Osteoblast (primary cell): ENCODE results near the gene STX10. TPM values are rescaled to one million over a fixed set of nuclear protein-coding genes. Genes with fewer than 3 reads are reported as not detected.
A peak's percentile ranks its signal among the peaks of the same experiment; 100 is the strongest.

Source experiments
- DNase-seq: peaks from one replicate; pipeline ENCODE4 v3.0.0; 2011; ENCODE audit warnings: low spot score, mixed read lengths; ENCODE audit not compliant: insufficient read length; ENCODE audit errors: missing footprints
- H2AFZ ChIP-seq: 2 replicates; pipeline ENCODE4 v1.6.0; 2011; ENCODE audit warnings: mild to moderate bottlenecking, low read length
- H3K27ac ChIP-seq: 2 replicates; pipeline ENCODE4 v1.5.1; 2011; ENCODE audit warnings: mild to moderate bottlenecking, low read depth, low read length, moderate library complexity
- H3K27me3 ChIP-seq: 2 replicates; pipeline ENCODE4 v1.6.0; 2012; ENCODE audit warnings: mild to moderate bottlenecking, control low read depth, inconsistent platforms, low read length, moderate library complexity; ENCODE audit not compliant: insufficient read depth
- H3K36me3 ChIP-seq: 2 replicates; pipeline ENCODE4 v1.5.1; 2011; ENCODE audit warnings: mild to moderate bottlenecking, low read length, control low read depth, moderate library complexity; ENCODE audit not compliant: insufficient read depth
- H3K4me1 ChIP-seq: 2 replicates; pipeline ENCODE4 v1.5.1; 2011; ENCODE audit warnings: mild to moderate bottlenecking, low read length, control low read depth, moderate library complexity; ENCODE audit not compliant: insufficient read depth
- H3K4me2 ChIP-seq: 2 replicates; pipeline ENCODE4 v1.6.0; 2011; ENCODE audit warnings: mild to moderate bottlenecking, low read length; ENCODE audit not compliant: insufficient read depth
- H3K4me3 ChIP-seq: fragments of 200-600 bp; sonication (generic); 3 replicates; pipeline ENCODE4 v1.5.1; 2012; ENCODE audit warnings: mild to moderate bottlenecking, low read length, inconsistent platforms; ENCODE audit not compliant: insufficient read depth
- H3K79me2 ChIP-seq: 2 replicates; pipeline ENCODE4 v1.6.0; 2012; ENCODE audit warnings: mild to moderate bottlenecking, low read length, control low read depth, inconsistent platforms; ENCODE audit not compliant: insufficient read depth
- H3K9me3 ChIP-seq: 2 replicates; pipeline ENCODE4 v1.5.1; 2011; ENCODE audit warnings: low read depth, low read length, control low read depth
- H4K20me1 ChIP-seq: 2 replicates; pipeline ENCODE4 v1.6.0; 2012; ENCODE audit warnings: mild to moderate bottlenecking, low read length, control low read depth; ENCODE audit not compliant: insufficient read depth
- total RNA-seq: library from RNA; depleted of rRNA; stranded (reverse); fragments of >200 nt; gene quantifications from 2 replicates; pipeline ENCODE4 v1.2.3, GENCODE V29; 2012
- TF ChIP-seq, protein P1 (sequence below): IDR thresholded peaks from 2 replicates; pipeline ENCODE4 v1.5.1; 2011; ENCODE audit warnings: mild to moderate bottlenecking, low read depth, low read length, moderate library complexity; ENCODE audit errors: extremely low read depth

STX10 gene
- total RNA-seq, 1 donor: 81.1 TPM

DNA sequence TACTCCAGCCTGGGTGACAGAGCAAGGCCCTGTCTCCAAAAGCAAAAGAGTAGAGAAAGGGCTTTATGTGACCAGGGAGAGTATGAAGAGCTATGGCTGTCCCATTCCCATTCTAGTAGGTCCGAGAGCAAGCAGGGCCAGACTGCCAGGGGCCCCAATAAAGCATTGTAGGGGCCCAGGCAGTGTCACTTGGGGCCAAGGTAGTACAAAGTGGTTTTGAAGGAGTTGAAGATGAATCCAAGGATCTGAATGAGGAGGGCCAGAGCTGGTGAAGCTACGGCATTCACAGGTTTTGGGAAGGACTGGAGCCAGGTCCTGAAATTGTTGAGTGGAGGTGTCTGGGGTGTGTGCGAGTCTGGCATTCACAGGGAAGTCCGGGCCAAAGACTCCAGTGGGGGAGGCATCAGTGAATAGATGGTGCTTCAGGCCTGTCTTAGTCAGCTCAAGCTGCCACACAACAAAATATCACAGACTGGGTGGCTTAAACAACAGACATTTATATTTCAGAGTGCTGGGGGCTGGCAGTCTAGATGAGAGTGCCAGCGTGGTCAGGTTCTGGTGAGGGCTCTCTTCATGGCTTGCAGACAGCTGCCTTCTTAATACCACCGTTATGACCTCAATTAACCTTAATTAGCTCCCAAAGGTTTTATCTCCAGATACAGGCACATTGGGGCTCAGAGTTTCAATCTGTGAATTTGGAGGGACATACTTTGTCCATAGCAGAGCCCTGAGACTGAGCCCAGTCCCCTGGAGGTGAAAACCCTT is 22.2 kb downstream of the STX10 start:
- Histone ChIP-seq H3K4me3 (no peak overlapping the region), H3K79me2 (peaks cover 92% of the 10 kb centered on the region), H3K4me1 (peaks cover 24% of the 10 kb centered on the region), H3K9me3 (no peaks in the 10 kb centered on the region), H3K27me3 (no peaks in the 10 kb centered on the region), H3K36me3 (peaks cover 17% of the 10 kb centered on the region), H3K4me2 (no peak overlapping the region), H3K27ac (peak overlapping the region; percentile 43), H2AFZ (no peak overlapping the region), H4K20me1 (peaks cover 67% of the 10 kb centered on the region)
- TF ChIP-seq, protein P1, sequence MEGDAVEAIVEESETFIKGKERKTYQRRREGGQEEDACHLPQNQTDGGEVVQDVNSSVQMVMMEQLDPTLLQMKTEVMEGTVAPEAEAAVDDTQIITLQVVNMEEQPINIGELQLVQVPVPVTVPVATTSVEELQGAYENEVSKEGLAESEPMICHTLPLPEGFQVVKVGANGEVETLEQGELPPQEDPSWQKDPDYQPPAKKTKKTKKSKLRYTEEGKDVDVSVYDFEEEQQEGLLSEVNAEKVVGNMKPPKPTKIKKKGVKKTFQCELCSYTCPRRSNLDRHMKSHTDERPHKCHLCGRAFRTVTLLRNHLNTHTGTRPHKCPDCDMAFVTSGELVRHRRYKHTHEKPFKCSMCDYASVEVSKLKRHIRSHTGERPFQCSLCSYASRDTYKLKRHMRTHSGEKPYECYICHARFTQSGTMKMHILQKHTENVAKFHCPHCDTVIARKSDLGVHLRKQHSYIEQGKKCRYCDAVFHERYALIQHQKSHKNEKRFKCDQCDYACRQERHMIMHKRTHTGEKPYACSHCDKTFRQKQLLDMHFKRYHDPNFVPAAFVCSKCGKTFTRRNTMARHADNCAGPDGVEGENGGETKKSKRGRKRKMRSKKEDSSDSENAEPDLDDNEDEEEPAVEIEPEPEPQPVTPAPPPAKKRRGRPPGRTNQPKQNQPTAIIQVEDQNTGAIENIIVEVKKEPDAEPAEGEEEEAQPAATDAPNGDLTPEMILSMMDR: no peak
- DNase-seq: peak; percentile 49

DNA sequence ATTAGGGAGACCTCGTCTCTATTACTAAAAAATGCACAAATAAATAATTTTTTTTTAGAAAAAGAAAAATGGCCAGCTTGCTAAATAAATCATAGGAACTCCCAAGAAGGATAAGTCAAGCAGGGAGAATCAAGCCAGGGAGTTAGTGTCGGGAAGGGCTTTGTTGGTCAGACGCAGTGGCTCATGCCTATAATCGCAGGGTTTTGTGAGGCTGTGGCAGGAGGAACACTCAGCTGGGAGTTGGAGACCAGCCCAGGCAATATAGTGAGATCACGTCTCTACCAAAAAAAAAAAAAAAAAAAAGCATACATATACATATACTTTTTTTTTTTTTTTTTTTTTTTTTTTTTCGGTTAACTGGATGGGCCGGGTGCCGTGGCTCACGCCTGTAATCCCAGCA is 23.1 kb downstream of the STX10 start:
- TF ChIP-seq, protein P1: no peak
- peak; percentile 53 for DNase-seq
- peaks cover 18% of the 10 kb centered on the region for H3K36me3 ChIP-seq

DNA sequence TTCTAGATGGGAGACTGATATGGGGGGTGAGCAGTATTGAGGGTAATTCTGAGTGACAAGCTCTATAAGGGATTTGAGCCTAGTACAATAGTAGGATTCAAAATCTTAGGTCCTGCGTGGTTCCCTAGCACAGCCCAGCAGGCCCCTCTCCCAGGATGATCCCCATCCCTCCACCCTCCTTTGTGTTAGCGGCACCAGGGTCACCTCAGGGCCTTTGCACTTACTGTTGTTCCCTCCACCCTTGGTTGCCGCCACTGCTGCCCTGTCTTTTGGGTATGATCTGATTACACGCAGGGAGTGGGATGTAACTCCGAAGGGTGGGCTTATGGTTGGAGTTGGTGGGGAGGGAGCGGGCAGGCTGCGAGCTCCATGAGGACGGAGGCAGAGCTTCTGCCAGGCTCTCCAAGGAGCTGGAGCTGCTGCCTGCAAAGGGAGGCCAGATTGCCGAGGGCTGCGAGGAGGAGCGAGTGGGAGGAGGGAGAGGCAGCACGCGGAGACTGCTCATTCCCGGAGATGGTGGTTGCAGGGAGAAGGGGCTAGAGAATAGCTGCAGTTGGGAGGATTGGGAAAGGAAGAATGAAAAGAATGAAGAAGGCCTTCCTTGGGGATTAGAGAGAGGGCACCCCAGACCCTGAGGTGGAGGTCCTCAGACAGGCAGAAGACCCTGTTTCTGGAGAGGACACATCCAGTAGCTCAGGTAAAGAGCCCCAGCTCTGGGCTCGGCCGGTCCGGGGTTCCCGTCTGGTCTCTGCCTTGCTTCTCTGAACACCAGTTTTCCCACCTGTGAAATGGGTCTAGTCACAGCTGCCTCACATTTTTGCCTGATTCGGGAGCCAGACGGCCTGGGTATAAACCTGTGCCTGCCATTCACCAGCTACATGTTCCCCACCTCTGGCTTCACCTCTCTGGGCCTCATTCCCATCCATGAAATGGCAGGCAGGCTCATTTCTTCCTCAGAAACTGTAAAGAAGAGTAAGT is 26.9 kb downstream of the STX10 start:
- peaks cover 23% of the 10 kb centered on the region for H3K36me3 ChIP-seq
- H3K4me2 ChIP-seq: no peak overlapping the region
- H3K4me3 ChIP-seq: no peak overlapping the region
- H3K27ac ChIP-seq: peak overlapping the region; percentile 96
- H3K4me1 ChIP-seq: peaks cover 41% of the 10 kb centered on the region
- DNase-seq: peak; percentile 29
- H3K9me3 ChIP-seq: no peaks in the 10 kb centered on the region
- TF ChIP-seq, protein P1: no peak
- no peaks in the 10 kb centered on the region for H3K27me3 ChIP-seq
- no peak overlapping the region for H2AFZ ChIP-seq
- peaks cover 98% of the 10 kb centered on the region for H3K79me2 ChIP-seq
- peaks cover 67% of the 10 kb centered on the region for H4K20me1 ChIP-seq

More for the DNA sequence above, 23.1 kb downstream of the STX10 start:
- Histone ChIP-seq H3K9me3 (no peaks in the 10 kb centered on the region), H4K20me1 (peaks cover 68% of the 10 kb centered on the region), H3K79me2 (peaks cover 98% of the 10 kb centered on the region), H3K4me1 (peaks cover 18% of the 10 kb centered on the region), H3K4me2 (no peak overlapping the region), H3K27ac (peak overlapping the region; percentile 19), H3K4me3 (no peak overlapping the region), H3K27me3 (no peaks in the 10 kb centered on the region), H2AFZ (no peak overlapping the region)
